Temporal lobe (tissue), 2 donors: ENCODE measurements around the gene MKRN2OS. TPM values are rescaled to one million over a fixed set of nuclear protein-coding genes. Genes with fewer than 3 reads are reported as not detected.

Experiments used
- small RNA-seq: library from RNA; depleted of rRNA; stranded (forward); fragments of <200 nt; gene quantifications from one replicate; pipeline ENCODE3, GENCODE V24; 2014; ENCODE audit warnings: low replicate concordance
- total RNA-seq: library from RNA; depleted of rRNA; stranded (reverse); fragments of >200 nt; gene quantifications from one replicate; pipeline ENCODE4 v1.2.3, GENCODE V29; 2014

The MKRN2OS gene
- total RNA-seq, 1 donor from 2014 or later = not detected

Small RNA genes lying within 50 kb of the gene (small RNA-seq; reads per million reads assigned to genes)
- gene RF00017 (not detected), gene RNA5SP123 (not detected), gene RNU6-377P (not detected)

Other genes with a start within 250 kb of the MKRN2OS start
- 22.4 TPM for gene TSEN2, start 61.0 kb downstream of the MKRN2OS start, total RNA-seq
- gene MKRN2, start 11.6 kb upstream of the MKRN2OS start, total RNA-seq = 20.7 TPM
- gene RAF1, start 118.6 kb upstream of the MKRN2OS start, total RNA-seq = 126 TPM
- not detected for gene TMEM40, start 213.8 kb upstream of the MKRN2OS start, total RNA-seq